ENCODE results near the gene NSUN7.

Gene NSUN7

GRCh38 chr4:40822420-40823166, 72.8 kb downstream of the NSUN7 start:
- no peak for FAIRE-seq

GRCh38 chr4:40825014-40825838, 75.5 kb downstream of the NSUN7 start:
- no peak for FAIRE-seq

GRCh38 chr4:40826821-40827220, 77.1 kb downstream of the NSUN7 start:
- no peak for FAIRE-seq

- no peak for FAIRE-seq
These were observed 78.0 kb downstream of the NSUN7 start for GRCh38 chr4:40827758-40828157.

- FAIRE-seq: no peak
These were observed 78.9 kb downstream of the NSUN7 start for GRCh38 chr4:40828661-40829060.

GRCh38 chr4:40829586-40829985, 79.8 kb downstream of the NSUN7 start:
- no peak for FAIRE-seq

- FAIRE-seq: no peak
These were observed 81.6 kb downstream of the NSUN7 start for GRCh38 chr4:40831146-40831907.

- FAIRE-seq: no peak
These were observed 82.4 kb downstream of the NSUN7 start for GRCh38 chr4:40832175-40832574.

DNA sequence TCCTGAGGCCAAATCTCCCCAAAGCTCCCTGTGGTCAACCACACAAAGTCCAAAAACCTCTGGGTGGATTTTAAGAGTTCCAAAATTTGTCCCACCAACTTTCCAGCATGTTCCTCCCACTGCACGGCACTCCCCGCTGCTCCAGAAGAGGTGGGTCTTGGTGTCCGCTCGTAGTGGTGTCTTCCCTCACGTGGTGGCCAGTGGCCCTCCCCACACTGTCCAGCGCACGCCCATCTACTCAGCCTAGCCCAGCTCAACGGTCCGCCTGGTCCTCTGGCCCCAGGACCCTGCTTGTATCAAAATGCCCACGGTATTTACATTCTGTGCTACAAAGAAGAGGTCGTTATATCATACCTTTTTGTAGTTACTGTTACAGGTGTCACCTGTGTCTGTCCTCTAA, 83.5 kb downstream of the NSUN7 start:
- no peak for FAIRE-seq

DNA sequence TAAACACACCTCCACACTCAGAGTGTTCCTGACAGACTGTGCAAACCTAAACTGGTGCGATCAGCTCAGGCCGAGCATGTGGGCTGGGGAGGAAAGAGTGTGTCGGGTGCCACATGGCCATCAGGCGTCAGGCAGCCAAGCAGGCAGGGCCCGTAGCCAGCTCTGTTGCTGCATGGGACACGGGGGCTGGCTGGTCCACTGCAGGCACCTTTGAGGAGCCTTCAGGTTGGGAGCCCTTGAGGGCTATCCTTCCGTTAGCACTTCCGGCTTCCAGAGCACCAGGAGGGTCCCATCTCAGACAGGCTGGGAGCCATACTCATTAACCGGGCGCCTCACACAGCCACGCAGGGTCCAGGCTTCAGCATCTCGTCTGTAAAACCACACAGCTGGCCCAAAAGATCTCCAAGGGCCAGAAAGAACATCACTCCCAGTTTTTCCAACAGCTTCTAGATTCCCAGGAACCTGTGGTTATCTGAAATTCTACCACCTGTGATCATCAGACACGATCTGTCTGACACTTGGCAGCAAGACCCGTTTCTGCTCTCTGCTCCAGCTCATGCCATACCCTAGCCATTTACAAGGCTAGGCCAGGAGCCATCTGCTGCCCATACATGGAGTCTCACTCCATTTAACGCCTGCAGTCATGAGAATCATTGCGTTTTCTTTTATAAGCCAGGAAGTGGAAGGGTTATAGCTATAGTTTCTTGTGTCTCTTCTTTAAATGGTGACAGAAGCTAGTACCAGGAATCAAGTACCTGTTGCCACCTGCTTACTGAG, 87.5 kb downstream of the NSUN7 start:
- no peak for FAIRE-seq

GRCh38 chr4:40838742-40839141, 89.0 kb downstream of the NSUN7 start:
- no peak for FAIRE-seq

DNA sequence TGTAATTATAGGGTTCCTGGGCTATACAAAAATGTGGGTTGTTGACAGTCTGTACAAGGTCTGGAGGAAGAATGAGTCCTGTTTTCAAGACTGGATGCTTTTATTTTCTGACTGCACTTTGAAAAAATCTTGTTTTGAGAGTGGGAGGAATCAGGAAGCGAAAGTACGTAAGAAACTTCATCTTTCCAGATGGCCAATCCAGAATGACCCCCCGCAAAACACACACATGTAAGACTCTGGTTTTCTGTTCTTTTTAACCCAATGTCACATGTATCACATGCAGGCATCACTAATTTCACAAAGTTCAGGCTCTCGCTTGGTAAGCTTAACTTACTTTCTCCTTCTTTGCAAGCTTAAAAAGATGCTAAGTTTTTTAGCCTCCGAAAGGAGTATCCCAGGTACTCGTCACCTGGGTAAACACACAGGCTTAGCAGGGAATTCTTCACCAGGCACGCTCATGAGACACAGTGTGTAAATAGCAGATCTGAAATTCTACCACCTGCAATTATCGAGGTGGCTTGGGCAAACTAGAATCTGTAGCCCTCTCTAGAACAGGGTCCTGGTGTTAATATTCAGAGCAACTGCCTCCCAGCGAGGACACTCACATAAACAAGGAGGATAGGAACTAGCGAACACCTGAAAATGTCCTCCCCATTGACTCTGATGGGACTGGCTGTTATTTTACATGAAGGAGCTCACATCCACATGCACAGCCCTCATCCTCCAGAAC, 90.7 kb downstream of the NSUN7 start:
- FAIRE-seq: no peak

- FAIRE-seq: peak; percentile 62
These were observed 91.3 kb downstream of the NSUN7 start for GRCh38 chr4:40840985-40841571.

- no peak for FAIRE-seq
These were observed 92.6 kb downstream of the NSUN7 start for GRCh38 chr4:40842318-40842717.

DNA sequence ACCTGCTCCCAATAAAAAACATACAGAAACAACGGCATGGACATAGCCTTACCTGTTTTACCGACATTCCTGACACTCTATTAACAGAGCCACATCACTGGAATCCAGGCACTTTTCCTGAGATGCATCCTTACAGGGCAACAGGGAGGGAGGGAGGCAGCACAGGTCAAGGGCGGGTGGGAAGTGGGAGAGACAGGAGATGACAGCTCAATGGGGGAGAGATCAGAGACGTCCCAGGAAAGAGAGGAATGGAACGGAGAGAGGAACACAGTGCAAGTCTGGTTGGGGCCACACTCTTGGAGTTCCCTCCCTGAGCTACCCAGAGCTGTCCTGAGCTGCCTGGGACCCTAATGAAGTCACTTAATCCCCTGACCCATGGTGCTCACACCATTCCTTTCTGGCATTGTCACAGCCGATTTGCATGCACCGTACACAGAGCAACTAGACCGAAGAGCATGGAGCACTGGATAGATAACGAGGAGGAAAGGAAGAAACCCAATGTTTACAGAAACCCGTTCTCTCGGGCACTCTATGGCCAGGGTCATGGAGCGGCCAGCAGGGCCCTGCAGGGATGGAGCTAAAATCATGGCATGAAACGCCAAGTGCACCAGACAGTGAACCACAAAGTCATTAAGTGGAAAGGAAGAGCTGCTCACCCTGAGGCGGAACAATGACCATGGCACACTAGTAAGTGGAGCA, 93.1 kb downstream of the NSUN7 start:
- FAIRE-seq: no peak

DNA sequence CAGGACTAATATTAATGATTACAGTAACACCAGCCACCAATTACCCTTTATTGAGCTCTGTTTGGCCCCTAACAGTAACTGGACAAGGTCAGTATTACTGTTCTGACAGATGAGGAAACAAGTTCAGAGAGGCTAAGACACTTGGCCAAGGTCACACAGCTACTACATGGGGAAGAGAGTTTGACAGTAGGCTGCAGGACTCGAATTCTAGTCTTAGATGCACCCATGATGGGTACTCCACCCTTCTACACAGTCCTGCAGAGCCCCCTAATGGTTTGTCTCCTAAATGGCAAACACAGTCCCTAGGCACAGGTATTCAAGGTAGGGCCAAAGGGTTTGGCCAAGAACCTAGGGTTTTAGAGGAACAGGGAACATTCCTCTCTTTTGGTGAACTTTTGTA, 93.9 kb downstream of the NSUN7 start:
- no peak for FAIRE-seq

DNA sequence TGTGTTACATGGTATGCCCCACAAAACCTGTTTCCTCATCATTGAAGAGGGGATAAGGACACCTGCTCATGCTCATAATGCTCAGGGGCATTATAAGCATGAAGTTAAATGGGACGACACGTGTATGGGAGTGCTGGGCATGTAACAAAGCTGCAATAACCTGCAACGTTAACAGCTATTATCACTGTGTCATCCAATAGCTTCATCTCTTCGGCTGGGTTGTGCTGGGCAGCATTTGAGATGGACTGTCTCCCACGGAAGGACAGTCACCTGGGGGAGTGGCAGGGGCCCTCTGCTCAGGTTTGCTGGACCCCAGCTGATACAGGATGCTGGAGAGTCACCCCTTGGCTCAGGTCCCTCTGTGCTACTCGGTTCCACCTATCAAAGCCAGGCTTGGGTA, 94.5 kb downstream of the NSUN7 start:
- FAIRE-seq: no peak

DNA sequence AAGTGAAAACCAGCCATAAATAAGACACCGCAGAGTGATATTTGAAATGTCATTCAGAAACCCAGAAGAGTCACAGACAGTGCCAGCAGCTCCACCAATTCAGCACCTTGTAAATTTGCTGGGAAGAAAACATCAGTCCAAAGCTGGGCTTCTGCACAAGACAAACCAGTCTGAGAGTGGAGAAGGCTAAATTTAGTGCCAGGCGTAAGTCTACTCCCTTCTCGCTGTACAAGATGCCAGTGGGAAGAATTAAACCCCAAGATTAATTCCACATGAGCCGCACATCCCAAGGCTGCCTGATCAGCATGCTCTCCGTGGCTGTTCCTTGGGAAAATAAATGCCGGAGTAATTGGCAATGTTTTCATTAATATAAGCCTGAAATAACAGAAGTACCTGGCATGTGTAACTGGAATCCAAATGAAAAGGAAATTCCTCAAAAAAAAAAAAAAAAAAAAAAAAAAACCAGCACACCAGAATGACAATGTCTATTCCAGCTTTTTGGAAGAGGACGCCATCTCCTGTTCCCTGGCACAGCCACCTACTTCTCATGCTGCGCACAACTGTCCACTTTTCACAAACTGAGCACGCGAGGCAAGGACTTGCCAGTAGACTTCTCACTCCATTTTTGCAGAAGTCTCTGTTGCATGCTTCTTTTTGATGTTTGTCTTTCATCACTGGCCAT, 95.5 kb downstream of the NSUN7 start:
- FAIRE-seq: no peak

DNA sequence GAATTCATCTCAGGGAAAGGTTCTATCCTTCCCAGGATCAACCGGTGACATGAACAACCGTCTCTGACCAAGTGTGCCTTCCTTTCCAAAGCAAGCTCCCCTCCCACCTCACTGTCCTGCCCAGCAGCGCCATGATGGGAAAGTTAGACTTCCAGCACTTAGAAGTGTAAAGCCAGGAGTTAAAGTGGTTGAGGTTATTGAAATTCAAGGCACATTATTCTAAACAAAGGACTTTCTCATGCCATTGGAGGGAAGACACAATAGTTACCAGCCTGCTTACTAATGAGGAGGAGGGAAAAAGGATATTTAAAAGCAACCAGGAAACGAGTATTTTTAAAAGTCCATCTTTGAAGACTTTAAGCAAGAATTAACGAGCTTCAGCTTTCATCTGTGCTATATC, 96.8 kb downstream of the NSUN7 start:
- no peak for FAIRE-seq

DNA sequence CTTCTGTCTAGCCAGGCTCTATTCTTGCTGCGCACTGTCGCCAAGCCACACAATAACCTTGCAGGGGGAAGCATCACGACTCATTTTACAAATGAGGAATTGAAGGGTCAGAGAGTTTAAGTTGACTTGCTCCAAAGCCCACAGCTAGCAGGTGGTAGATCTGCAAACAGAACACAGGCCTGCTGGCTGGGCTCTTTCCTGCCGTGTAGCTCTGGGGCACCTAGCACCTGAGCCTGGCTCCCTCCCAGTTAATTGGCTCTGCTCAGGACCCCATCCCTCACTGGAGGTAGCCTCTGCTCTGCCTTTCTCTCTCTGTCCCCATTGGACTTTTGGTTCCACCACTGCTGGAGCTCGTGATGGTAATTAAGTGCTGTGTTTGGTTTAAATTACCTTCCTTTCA, 98.5 kb downstream of the NSUN7 start:
- FAIRE-seq: no peak

Data from TTC549 (cell line).